ENCODE data around the gene GMCL1. TPM values are rescaled to one million over a fixed set of nuclear protein-coding genes. Genes with fewer than 3 reads are reported as not detected.

GMCL1 gene
- total RNA-seq, 2 donors from 2014 or later = 19.7 to 25.5 TPM

DNA sequence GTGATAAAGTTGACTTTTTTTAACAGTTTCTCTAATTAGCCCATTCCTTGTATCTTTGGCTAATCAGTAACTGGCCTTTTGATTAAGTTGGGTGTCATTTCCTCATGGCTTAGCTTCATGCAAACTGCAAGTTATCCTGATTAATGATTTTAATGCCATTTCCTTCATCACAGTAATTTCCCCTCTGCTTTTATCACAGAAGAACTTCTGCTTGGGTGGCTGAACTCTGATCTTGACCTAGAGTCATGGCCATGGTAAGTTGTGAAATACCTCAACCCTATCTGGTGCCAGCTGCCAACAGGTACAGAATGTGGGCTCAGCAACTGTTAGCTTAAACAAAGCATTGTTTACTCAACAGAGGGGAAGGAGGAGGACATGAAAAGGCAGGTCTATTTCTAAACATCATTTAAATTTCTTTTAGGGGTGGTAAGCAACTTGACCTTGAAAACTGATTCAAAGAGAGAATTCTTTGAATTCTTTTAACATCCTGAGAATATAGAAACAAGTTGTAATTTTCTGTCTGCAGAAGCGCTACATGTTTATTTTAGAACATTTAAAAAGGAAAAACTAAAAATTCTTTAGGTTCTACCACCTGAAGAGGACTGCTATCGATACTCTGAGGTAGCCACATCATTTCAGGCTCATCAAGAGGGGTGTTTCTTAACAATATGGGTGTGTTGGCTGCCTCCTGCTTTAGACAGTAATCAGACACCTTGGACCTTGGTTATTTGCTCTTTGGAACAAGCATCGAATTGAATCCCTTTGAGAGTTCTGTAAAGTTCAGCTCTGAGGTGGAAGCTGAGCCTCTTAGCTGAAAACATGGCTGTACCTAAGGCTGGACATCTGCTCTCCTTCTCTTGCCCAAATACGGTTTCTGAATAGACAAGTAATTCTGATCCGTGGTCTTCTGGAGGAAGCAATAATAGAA is 47.9 kb upstream of the GMCL1 start:
- H3K27ac Mint-ChIP-seq = peak overlapping the region; percentile 53
- no peak overlapping the region for H3K9ac ChIP-seq (ENCODE audit: extremely low read depth, low read length, poor library complexity, severe bottlenecking)
- DNase-seq = no peak
- WGBS, 2 experiments (ENCODE audit: insufficient coverage in 1 of 2, insufficient read length in 1 of 2) = 90 to 100% methylated on average over 2 to 5 of the region's 5 CpGs
- peaks cover 10% of the 10 kb centered on the region for H3K9me3 ChIP-seq (ENCODE audit: control insufficient read depth, low read length)
- H3K4me1 ChIP-seq (ENCODE audit: control insufficient read depth, insufficient read depth, low read length) = peaks cover 13% of the 10 kb centered on the region
- H3K27me3 ChIP-seq (ENCODE audit: control insufficient read depth, insufficient read depth, low read length, poor library complexity, severe bottlenecking) = no peaks in the 10 kb centered on the region
- TF ChIP-seq, protein P1, sequence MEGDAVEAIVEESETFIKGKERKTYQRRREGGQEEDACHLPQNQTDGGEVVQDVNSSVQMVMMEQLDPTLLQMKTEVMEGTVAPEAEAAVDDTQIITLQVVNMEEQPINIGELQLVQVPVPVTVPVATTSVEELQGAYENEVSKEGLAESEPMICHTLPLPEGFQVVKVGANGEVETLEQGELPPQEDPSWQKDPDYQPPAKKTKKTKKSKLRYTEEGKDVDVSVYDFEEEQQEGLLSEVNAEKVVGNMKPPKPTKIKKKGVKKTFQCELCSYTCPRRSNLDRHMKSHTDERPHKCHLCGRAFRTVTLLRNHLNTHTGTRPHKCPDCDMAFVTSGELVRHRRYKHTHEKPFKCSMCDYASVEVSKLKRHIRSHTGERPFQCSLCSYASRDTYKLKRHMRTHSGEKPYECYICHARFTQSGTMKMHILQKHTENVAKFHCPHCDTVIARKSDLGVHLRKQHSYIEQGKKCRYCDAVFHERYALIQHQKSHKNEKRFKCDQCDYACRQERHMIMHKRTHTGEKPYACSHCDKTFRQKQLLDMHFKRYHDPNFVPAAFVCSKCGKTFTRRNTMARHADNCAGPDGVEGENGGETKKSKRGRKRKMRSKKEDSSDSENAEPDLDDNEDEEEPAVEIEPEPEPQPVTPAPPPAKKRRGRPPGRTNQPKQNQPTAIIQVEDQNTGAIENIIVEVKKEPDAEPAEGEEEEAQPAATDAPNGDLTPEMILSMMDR (conservative IDR thresholded peaks at IDR 0.05) = no peak
- H3K27ac ChIP-seq (ENCODE audit: low read depth, low read length) = no peak overlapping the region
- H3K4me3 Mint-ChIP-seq = no peak overlapping the region
- peaks cover 10% of the 10 kb centered on the region for H3K9me3 Mint-ChIP-seq
- H3K36me3 ChIP-seq (ENCODE audit: control insufficient read depth, insufficient read depth, low read length) = no peaks in the 10 kb centered on the region
- peaks cover 32% of the 10 kb centered on the region for H3K4me1 Mint-ChIP-seq
- peaks cover 2% of the 10 kb centered on the region for H3K36me3 Mint-ChIP-seq (ENCODE audit: low read depth)
- no peak overlapping the region for H3K4me3 ChIP-seq (ENCODE audit: low read length)
- no peaks in the 10 kb centered on the region for H3K27me3 Mint-ChIP-seq (ENCODE audit: insufficient read depth)

DNA sequence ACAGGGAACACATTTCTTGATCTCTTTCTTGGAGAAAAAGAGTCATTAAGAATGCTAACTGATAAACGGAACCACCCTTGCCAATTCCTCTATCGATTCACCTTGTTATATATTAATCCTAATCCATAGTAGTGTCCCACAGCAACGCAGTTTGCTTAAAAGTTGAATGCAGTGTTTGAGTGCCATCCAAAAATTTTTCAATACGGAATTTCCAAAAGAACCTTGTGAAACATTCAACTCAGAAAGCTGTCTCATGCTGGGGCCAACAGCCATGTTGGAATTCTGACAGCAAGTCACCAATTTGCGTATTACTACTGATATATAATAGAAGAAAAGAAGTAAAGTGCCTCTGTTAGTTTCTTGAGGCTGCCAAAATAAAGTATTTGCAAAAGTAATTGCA is 45.2 kb upstream of the GMCL1 start:
- no peak overlapping the region for H3K9ac ChIP-seq (ENCODE audit: extremely low read depth, low read length, poor library complexity, severe bottlenecking)
- H3K9me3 Mint-ChIP-seq = no peaks in the 10 kb centered on the region
- peaks cover 12% of the 10 kb centered on the region for H3K4me1 ChIP-seq (ENCODE audit: control insufficient read depth, insufficient read depth, low read length)
- H3K4me3 Mint-ChIP-seq = no peak overlapping the region
- H3K27me3 ChIP-seq (ENCODE audit: control insufficient read depth, insufficient read depth, low read length, poor library complexity, severe bottlenecking) = no peaks in the 10 kb centered on the region
- no peak overlapping the region for H3K27ac ChIP-seq (ENCODE audit: low read depth, low read length)
- no peaks in the 10 kb centered on the region for H3K9me3 ChIP-seq (ENCODE audit: control insufficient read depth, low read length)
- H3K36me3 Mint-ChIP-seq (ENCODE audit: low read depth) = peaks cover 5% of the 10 kb centered on the region
- DNase-seq = no peak
- WGBS, 2 experiments (ENCODE audit: insufficient coverage in 1 of 2, insufficient read length in 1 of 2) = 94 to 100% methylated on average over 5 of the region's 5 CpGs
- H3K27ac Mint-ChIP-seq = no peak overlapping the region
- peaks cover 27% of the 10 kb centered on the region for H3K4me1 Mint-ChIP-seq
- H3K4me3 ChIP-seq (ENCODE audit: low read length) = no peak overlapping the region
- TF ChIP-seq, protein P1 (conservative IDR thresholded peaks at IDR 0.05) = no peak
- H3K27me3 Mint-ChIP-seq (ENCODE audit: insufficient read depth) = no peaks in the 10 kb centered on the region
- H3K36me3 ChIP-seq (ENCODE audit: control insufficient read depth, insufficient read depth, low read length) = peaks cover 3% of the 10 kb centered on the region

DNA sequence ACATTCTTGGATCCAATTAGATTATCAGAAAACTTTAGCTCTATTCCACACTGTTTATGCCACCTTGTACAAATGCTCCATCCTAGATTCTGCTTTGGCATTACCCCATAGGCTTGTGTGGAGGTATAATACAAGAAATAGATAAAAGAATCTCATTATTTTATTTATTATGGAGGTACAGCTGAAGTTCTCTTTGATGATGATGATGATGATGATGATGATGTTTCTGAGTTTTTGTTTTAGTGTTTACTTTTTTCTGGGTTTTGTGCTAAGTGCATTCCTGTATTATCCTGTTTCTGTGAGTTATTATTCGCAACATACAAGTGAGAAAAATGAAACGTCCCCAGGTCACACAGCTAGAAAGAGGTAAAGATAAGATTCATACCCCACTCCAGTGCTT is 44.1 kb upstream of the GMCL1 start:
- Mint-ChIP-seq H3K4me1 (peaks cover 30% of the 10 kb centered on the region), H3K36me3 (ENCODE audit: low read depth) (peaks cover 5% of the 10 kb centered on the region), H3K9me3 (no peaks in the 10 kb centered on the region), H3K4me3 (no peak overlapping the region), H3K27me3 (ENCODE audit: insufficient read depth) (no peaks in the 10 kb centered on the region), H3K27ac (no peak overlapping the region)
- Histone ChIP-seq H3K9me3 (ENCODE audit: control insufficient read depth, low read length) (no peaks in the 10 kb centered on the region), H3K9ac (ENCODE audit: extremely low read depth, low read length, poor library complexity, severe bottlenecking) (no peak overlapping the region), H3K4me3 (ENCODE audit: low read length) (no peak overlapping the region), H3K27me3 (ENCODE audit: control insufficient read depth, insufficient read depth, low read length, poor library complexity, severe bottlenecking) (no peaks in the 10 kb centered on the region), H3K4me1 (ENCODE audit: control insufficient read depth, insufficient read depth, low read length) (peaks cover 10% of the 10 kb centered on the region), H3K36me3 (ENCODE audit: control insufficient read depth, insufficient read depth, low read length) (peaks cover 4% of the 10 kb centered on the region), H3K27ac (ENCODE audit: low read depth, low read length) (no peak overlapping the region)
- DNase-seq = no peak
- TF ChIP-seq, protein P1 (conservative IDR thresholded peaks at IDR 0.05) = no peak
- WGBS, 2 experiments (ENCODE audit: insufficient coverage in 1 of 2, insufficient read length in 1 of 2) = 88 to 100% methylated on average over 1 to 2 of the region's 2 CpGs
